Measurements from ENCODE around the gene CAPRIN1.

Gene CAPRIN1

DNA sequence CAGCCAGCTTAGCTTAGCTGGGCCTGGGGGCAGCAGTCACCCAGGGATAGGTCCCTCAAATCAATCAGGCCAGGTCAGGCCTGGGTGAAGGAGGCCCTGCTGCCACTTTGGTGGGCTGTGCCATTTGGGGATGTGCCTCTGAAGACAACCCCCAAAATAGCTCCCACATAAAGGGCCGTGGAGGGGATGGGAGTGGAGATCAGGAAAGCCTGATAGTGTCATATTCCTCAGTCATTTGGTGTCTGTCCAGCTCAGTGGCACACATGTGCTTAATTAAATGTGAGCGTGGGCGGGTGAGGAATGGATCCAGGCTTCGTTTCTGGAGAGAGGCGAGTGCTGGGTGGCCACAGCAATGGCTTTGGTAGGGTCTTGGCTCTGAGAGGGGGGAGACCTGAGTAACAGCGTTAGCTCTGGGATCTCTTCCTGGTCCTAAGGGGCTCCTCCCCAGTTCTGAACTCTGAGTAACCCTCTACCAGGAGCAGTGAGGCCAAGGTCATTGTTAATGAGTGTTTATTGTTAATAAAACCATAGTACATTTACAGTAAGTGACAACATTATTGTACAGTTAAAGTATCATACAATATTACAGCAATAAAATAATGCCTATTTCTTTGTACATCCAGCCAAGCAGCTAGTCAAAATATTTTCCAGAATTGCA lies 99.1 kb downstream of the CAPRIN1 start:
- H3K9me3 Mint-ChIP-seq, result no peaks in the 10 kb centered on the region
- TF ChIP-seq, protein P1, sequence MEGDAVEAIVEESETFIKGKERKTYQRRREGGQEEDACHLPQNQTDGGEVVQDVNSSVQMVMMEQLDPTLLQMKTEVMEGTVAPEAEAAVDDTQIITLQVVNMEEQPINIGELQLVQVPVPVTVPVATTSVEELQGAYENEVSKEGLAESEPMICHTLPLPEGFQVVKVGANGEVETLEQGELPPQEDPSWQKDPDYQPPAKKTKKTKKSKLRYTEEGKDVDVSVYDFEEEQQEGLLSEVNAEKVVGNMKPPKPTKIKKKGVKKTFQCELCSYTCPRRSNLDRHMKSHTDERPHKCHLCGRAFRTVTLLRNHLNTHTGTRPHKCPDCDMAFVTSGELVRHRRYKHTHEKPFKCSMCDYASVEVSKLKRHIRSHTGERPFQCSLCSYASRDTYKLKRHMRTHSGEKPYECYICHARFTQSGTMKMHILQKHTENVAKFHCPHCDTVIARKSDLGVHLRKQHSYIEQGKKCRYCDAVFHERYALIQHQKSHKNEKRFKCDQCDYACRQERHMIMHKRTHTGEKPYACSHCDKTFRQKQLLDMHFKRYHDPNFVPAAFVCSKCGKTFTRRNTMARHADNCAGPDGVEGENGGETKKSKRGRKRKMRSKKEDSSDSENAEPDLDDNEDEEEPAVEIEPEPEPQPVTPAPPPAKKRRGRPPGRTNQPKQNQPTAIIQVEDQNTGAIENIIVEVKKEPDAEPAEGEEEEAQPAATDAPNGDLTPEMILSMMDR (IDR thresholded peaks at IDR 0.05), result no peak
- no peak for DNase-seq
- H3K27ac Mint-ChIP-seq, result no peak overlapping the region
- peaks cover 30% of the 10 kb centered on the region for H3K4me1 Mint-ChIP-seq
- H3K27me3 Mint-ChIP-seq (ENCODE audit: low read depth, poor library complexity), result no peaks in the 10 kb centered on the region
- H3K36me3 Mint-ChIP-seq (ENCODE audit: low read depth), result peaks cover 25% of the 10 kb centered on the region
- H3K4me3 Mint-ChIP-seq, result no peak overlapping the region
